Measurements from ENCODE around the gene CDRT4. TPM values are rescaled to one million over a fixed set of nuclear protein-coding genes. Genes with fewer than 3 reads are reported as not detected.

CDRT4 gene
- total and polyA plus RNA-seq, 2 donors (not counting 3 experiments of a cell fraction or from before 2014, with no cell fraction given) = 11.5 to 13.6 TPM

GRCh38 chr17:15447928-15448579 lies 19.4 kb downstream of the CDRT4 start:
- peak overlapping the region; percentile 31 for H3K4me2 ChIP-seq (ENCODE audit: insufficient read depth, low read length)
- H4K20me1 ChIP-seq (replicated peaks; ENCODE audit: control insufficient read depth, extremely low read depth, insufficient read depth, low read length) = no peaks in the 10 kb centered on the region
- TF ChIP-seq MAX (IDR thresholded peaks at IDR 0.05; ENCODE audit: insufficient read depth, insufficient read length) (no peak), JUN (IDR thresholded peaks at IDR 0.05; ENCODE audit: borderline replicate concordance, insufficient read depth, insufficient read length, low read depth) (peak; percentile 4), EZH2 (IDR thresholded peaks at IDR 0.05; ENCODE audit: borderline replicate concordance, low read depth, low read length, severe bottlenecking) (no peak), MYC (IDR thresholded peaks at IDR 0.05; ENCODE audit: low read depth, low read length) (no peak)
- no peaks in the 10 kb centered on the region for H3K9me3 ChIP-seq (replicated peaks; ENCODE audit: control insufficient read depth, insufficient read depth, low read length)
- peak overlapping the region; percentile 84 for H3K27ac ChIP-seq (ENCODE audit: insufficient read depth, low read depth, low read length)
- dilution Hi-C loops (cut with MboI; ENCODE audit: extremely low pct_ligation_motif_present, low sequenced_read_pairs) (no loop called here), intact Hi-C loops (cut with micrococcal nuclease) (no loop called here)
- no peak overlapping the region for H3K4me3 ChIP-seq (replicated peaks in 1 of 3; ENCODE audit: insufficient read depth in 1 of 3, low read depth in 1 of 3, low read length in 3 of 3)
- ChIA-PET POLR2A (no interaction called here), CTCF (interaction anchor here (2.0 kb wide), 1 partner anchor 55 kb away, joined by 10 read pairs; no protein-coding TSS in a partner anchor)
- H3K79me2 ChIP-seq (ENCODE audit: control insufficient read depth, insufficient read depth, low read length) = no peaks in the 10 kb centered on the region
- DNase-seq (ENCODE audit: low read depth, low spot score) = peak; percentile 77
- no peaks in the 10 kb centered on the region for H3K9me1 ChIP-seq (replicated peaks; ENCODE audit: control insufficient read depth, extremely low read depth, insufficient read depth, low read length)
- peak; percentile 87 for FAIRE-seq
- peak overlapping the region; percentile 58 for H3K9ac ChIP-seq (replicated peaks; ENCODE audit: extremely low read depth, insufficient read depth, low read length)
- H3K4me1 ChIP-seq (ENCODE audit: control insufficient read depth, extremely low read depth, insufficient read depth, low read length) = peaks cover 40% of the 10 kb centered on the region
- peak overlapping the region; percentile 66 for H2AFZ ChIP-seq (ENCODE audit: low read depth, low read length)
- no peaks in the 10 kb centered on the region for H3K27me3 ChIP-seq (ENCODE audit: control insufficient read depth in 2 of 2, insufficient read depth in 2 of 2, low read length in 2 of 2)
- no peaks in the 10 kb centered on the region for H3K36me3 ChIP-seq (ENCODE audit: control insufficient read depth in 2 of 2, extremely low read depth in 1 of 2, insufficient read depth in 2 of 2, low read length in 2 of 2)
- no TSS peak for BruUV-seq (replicated peaks)

GRCh38 chr17:15446036-15446435 lies 21.4 kb downstream of the CDRT4 start:
- H3K27ac ChIP-seq (ENCODE audit: insufficient read depth, low read depth, low read length) = peak overlapping the region; percentile 92
- H2AFZ ChIP-seq (ENCODE audit: low read depth, low read length) = no peak overlapping the region
- H3K4me2 ChIP-seq (ENCODE audit: insufficient read depth, low read length) = no peak overlapping the region
- no peaks in the 10 kb centered on the region for H3K9me3 ChIP-seq (replicated peaks; ENCODE audit: control insufficient read depth, insufficient read depth, low read length)
- no peaks in the 10 kb centered on the region for H3K79me2 ChIP-seq (ENCODE audit: control insufficient read depth, insufficient read depth, low read length)
- no peak overlapping the region for H3K4me3 ChIP-seq (replicated peaks in 1 of 3; ENCODE audit: insufficient read depth in 1 of 3, low read depth in 1 of 3, low read length in 3 of 3)
- peak overlapping the region; percentile 67 for H3K9ac ChIP-seq (replicated peaks; ENCODE audit: extremely low read depth, insufficient read depth, low read length)
- peaks cover 49% of the 10 kb centered on the region for H3K4me1 ChIP-seq (ENCODE audit: control insufficient read depth, extremely low read depth, insufficient read depth, low read length)
- TF ChIP-seq CTCF (IDR thresholded peaks at IDR 0.05; ENCODE audit: extremely low read depth in 1 of 2, insufficient read depth in 1 of 2, low read depth in 1 of 2, low read length in 2 of 2) (peak in 1 of 2 donors; percentile 3), POLR2AphosphoS5 (IDR thresholded peaks at IDR 0.05; ENCODE audit: insufficient read depth, low read depth, low read length) (no peak)
- H3K9me1 ChIP-seq (replicated peaks; ENCODE audit: control insufficient read depth, extremely low read depth, insufficient read depth, low read length) = no peaks in the 10 kb centered on the region
- no peak for FAIRE-seq
- H3K27me3 ChIP-seq (ENCODE audit: control insufficient read depth in 2 of 2, insufficient read depth in 2 of 2, low read length in 2 of 2) = no peaks in the 10 kb centered on the region
- H4K20me1 ChIP-seq (replicated peaks; ENCODE audit: control insufficient read depth, extremely low read depth, insufficient read depth, low read length) = no peaks in the 10 kb centered on the region
- intact Hi-C loops (cut with micrococcal nuclease) (no loop called here), dilution Hi-C loops (cut with MboI; ENCODE audit: extremely low pct_ligation_motif_present, low sequenced_read_pairs) (no loop called here)
- POLR2A ChIA-PET = no interaction called here
- H3K36me3 ChIP-seq (ENCODE audit: control insufficient read depth in 2 of 2, extremely low read depth in 1 of 2, insufficient read depth in 2 of 2, low read length in 2 of 2) = no peaks in the 10 kb centered on the region
- CTCF ChIA-PET = interaction anchor here (1.7 to 3.3 kb wide), 4 partner anchors 9 to 57 kb away, joined by 8 to 32 read pairs (median 10); no protein-coding TSS in a partner anchor
- no peak for DNase-seq (ENCODE audit: low read depth, low spot score)
- BruUV-seq (replicated peaks) = no TSS peak

All from endothelial cell of umbilical vein (primary cell).